Measurements from ENCODE around the gene ZC3H7A. TPM values are rescaled to one million over a fixed set of nuclear protein-coding genes. Genes with fewer than 3 reads are reported as not detected.

Gene ZC3H7A
- total and polyA plus RNA-seq, 2 of the 13 experiments (the other 11 are each of a cell fraction or from before 2014, with no cell fraction given) = 29.2 to 36.8 TPM

GRCh38 chr16:11743308-11744074 is 53.6 kb downstream of the ZC3H7A start (continued):
- TF ChIP-seq FOSL1 (CRISPR knock-in tag; IDR thresholded peaks at IDR 0.05; ENCODE audit: borderline replicate concordance) (peak; percentile 59; the same call in 1 of the 2 replicates), ZNF839 (CRISPR knock-in tag; IDR thresholded peaks at IDR 0.05; ENCODE audit: borderline replicate concordance) (no peak), ZFP91 (CRISPR knock-in tag; IDR thresholded peaks at IDR 0.05; ENCODE audit: borderline replicate concordance) (no peak; the same call in 1 of the 2 replicates), SNAPC2 (CRISPR knock-in tag; IDR thresholded peaks at IDR 0.05) (no peak), ZNF841 (CRISPR knock-in tag; IDR thresholded peaks at IDR 0.05; ENCODE audit: borderline replicate concordance) (no peak), ZNF607 (CRISPR knock-in tag; IDR thresholded peaks at IDR 0.05; ENCODE audit: borderline replicate concordance) (0 out of 2 replicates have a peak, but pooled peaks have one; percentile 67), PLRG1 (conservative IDR thresholded peaks at IDR 0.05) (no peak), ZNF101 (CRISPR knock-in tag; IDR thresholded peaks at IDR 0.05; ENCODE audit: borderline replicate concordance, low read depth) (no peak), REXO4 (CRISPR knock-in tag; IDR thresholded peaks at IDR 0.05; ENCODE audit: borderline replicate concordance) (no peak), THAP7 (CRISPR knock-in tag; IDR thresholded peaks at IDR 0.05) (no peak), ZNF432 (CRISPR knock-in tag; IDR thresholded peaks at IDR 0.05; ENCODE audit: borderline replicate concordance) (no peak), SRSF1 (optimal IDR thresholded peaks at IDR 0.05; ENCODE audit: low read depth, low read length) (no peak), ZNF34 (CRISPR knock-in tag; IDR thresholded peaks at IDR 0.05; ENCODE audit: borderline replicate concordance) (no peak), SKI (IDR thresholded peaks at IDR 0.05; ENCODE audit: partially characterized antibody) (peak; percentile 98), TBL1XR1 (IDR thresholded peaks at IDR 0.05; ENCODE audit: borderline replicate concordance, low read length, partially characterized antibody) (peak; percentile 81), SP4 (CRISPR knock-in tag; IDR thresholded peaks at IDR 0.05) (no peak), ZSCAN22 (CRISPR knock-in tag; IDR thresholded peaks at IDR 0.05) (no peak; the same call in 1 of the 2 replicates), NR2F6 (IDR thresholded peaks at IDR 0.05) (peak; percentile 90), NR2F6 (CRISPR knock-in tag; IDR thresholded peaks at IDR 0.05) (peak; percentile 93), ZNF414 (CRISPR knock-in tag; IDR thresholded peaks at IDR 0.05) (peak; percentile 61), STAG1 (CRISPR knock-in tag; IDR thresholded peaks at IDR 0.05) (peak; percentile 12; the same call in 1 of the 2 replicates), SRF (IDR thresholded peaks at IDR 0.05; ENCODE audit: low read depth, low read length) (no peak), MAF1 (CRISPR knock-in tag; IDR thresholded peaks at IDR 0.05; ENCODE audit: borderline replicate concordance) (no peak), ZGPAT (CRISPR knock-in tag; IDR thresholded peaks at IDR 0.05) (peak; percentile 21; the same call in 1 of the 2 replicates)

All from HepG2 (cell line).